Activated T-cell treated with anti-CD3 and anti-CD28 coated beads for 1 hour (primary cell): Measurements from ENCODE around the gene ZBTB44.

Experiments
- DNase-seq: peaks from one replicate; pipeline ENCODE4 v3.0.0-alpha.2; 2020; ENCODE audit warnings: low read depth

Gene ZBTB44

DNA sequence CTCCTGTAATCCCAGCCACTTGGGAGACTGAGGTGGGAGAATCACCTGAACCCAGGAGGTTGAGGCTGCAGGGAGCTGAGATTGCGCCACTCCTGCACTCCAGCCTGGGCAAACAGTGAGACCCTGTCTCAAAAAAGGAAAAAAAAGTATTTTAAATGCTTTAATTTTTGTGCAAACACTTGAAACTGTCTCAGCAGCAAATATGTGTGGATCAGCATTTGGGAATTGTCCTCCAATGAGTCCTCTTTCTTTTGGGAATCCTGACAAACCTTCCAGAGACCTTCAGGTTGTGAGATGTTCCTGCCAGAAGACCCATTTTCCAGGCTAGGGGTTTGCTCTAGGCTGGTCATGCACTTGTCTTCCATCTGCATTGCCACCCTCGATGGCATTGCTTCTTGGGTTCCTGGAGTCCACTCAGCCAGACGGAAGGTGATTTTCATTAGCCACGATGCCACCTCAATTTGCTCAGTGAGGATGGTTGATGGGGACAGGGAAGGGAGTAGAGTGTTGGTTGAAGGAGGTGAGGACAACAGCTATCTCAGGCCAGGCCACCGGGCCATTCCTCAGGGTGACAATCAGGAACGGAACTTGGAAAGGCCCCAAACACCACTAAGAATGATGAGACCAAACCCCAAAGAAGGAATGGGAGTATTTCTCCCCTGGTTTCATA, 99.7 kb downstream of the ZBTB44 start:
- no peak for DNase-seq

GRCh38 chr11:130213979-130214281, 100.8 kb downstream of the ZBTB44 start:
- DNase-seq: no peak

GRCh38 chr11:130213143-130213978, 101.4 kb downstream of the ZBTB44 start:
- peak; percentile 71 for DNase-seq

DNA sequence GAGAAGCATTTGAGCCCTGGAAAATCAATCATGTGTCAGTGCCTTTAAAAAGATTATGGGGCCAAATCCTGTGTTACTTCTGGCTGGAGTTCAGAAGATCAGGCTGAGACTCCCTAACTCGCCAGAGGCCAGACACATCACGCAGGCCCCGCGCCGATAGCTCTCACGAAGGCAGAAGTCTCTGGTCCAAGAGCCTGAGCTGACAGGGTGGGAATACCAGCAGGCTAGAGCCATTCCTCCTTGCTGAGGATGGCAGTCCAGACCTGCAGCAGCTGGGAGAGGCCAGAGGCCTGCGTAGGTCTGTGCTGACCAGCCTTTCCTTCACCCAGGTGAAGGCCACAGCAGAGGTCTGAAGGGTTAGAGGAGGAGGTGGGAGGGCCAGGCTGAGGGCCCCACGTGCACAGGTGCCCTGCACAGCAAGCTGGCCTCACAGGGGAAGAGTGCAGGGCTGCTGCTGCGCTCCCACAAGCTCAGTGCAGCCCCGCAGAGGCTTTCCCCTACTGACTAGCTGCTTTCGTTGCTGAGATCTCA, 102.2 kb downstream of the ZBTB44 start:
- no peak for DNase-seq

DNA sequence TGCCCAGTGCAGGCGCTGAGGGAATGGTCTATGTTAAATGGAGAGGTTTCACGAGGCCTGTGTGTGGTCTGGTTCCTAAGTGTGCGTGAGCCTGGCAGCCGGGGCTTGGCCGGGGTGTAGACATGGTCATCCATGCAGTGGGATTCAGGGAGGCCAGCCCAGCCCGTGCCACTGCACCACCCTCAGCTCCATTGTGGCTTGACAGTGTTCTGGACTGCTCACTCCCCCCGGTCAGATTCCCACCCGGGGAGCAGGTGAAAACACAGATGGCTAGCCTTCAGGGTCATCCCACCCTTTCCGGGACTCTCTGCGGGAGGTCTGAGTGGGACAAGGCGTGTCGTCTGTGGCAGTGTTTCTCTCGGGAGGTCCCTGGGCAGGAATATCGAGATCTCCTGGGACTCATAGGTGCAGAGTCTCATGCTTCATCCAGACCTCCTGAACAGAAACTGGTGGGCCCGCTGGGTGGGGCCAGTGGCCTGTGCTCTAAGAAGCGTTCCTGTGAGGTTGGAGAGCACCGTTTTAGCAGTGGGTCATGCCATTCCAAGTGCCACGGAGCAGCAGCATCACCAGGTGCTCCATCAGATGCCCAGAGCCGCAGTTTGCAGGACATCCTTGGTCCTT, 102.8 kb downstream of the ZBTB44 start:
- no peak for DNase-seq

GRCh38 chr11:130211144-130211543, 103.6 kb downstream of the ZBTB44 start:
- DNase-seq: no peak

GRCh38 chr11:130209954-130210854, 104.5 kb downstream of the ZBTB44 start:
- no peak for DNase-seq

DNA sequence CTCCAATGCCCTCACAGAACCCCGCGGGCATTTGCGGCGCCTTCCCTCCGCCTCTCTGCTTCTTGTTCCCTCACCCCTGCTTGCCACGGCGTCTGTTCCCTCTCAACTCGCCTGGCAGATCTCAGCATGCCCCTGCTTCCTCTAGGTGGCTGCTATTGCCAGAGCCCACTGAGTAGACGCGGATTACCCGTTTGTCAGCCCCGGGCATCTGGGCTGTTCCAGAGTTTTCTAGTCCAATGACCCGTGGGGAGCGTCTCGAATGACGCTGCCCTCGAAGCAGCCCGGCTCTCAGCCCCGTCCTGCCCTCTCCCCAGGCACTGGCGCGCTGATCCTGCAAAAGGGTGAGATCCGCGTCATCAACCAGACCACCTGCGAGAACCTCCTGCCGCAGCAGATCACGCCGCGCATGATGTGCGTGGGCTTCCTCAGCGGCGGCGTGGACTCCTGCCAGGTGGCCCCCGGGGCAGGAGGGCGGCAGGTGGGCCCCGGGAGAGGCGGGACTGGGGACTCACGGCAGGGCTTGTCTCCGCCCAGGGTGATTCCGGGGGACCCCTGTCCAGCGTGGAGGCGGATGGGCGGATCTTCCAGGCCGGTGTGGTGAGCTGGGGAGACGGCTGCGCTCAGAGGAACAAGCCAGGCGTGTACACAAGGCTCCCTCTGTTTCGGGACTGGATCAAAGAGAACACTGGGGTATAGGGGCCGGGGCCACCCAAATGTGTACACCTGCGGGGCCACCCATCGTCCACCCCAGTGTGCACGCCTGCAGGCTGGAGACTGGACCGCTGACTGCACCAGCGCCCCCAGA, 105.4 kb downstream of the ZBTB44 start:
- no peak for DNase-seq

DNA sequence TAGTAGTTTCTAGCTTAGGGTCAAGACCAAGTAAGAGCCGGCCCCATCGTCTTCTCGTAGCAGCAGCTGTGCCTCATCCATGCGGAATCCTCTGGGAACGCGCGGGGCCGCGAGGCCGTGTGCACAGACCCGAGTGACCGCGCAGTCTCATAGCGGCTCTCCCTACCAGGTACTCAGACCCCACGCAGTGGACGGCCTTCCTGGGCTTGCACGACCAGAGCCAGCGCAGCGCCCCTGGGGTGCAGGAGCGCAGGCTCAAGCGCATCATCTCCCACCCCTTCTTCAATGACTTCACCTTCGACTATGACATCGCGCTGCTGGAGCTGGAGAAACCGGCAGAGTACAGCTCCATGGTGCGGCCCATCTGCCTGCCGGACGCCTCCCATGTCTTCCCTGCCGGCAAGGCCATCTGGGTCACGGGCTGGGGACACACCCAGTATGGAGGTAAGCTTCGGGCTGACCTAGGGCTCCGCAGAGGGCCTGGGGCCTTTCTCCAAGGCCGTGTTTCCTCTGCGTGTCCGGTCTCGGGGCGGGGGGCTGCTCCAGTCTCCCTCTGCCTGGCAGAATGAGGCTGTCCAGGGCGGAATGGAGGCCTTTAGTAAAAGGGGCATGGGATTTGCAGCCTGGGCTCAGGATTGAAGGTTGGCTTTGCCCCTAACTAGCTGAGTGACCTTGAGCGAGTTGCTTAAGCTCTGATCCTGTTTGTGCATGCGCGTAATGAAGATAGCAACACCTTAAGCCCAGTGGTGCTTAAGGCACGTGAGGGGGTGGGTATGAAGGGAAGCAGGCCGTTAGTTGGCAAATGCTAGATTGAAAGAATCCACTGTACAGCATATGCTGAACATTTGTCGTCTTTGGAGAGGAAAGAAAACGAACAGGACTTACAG, 106.2 kb downstream of the ZBTB44 start:
- no peak for DNase-seq

DNA sequence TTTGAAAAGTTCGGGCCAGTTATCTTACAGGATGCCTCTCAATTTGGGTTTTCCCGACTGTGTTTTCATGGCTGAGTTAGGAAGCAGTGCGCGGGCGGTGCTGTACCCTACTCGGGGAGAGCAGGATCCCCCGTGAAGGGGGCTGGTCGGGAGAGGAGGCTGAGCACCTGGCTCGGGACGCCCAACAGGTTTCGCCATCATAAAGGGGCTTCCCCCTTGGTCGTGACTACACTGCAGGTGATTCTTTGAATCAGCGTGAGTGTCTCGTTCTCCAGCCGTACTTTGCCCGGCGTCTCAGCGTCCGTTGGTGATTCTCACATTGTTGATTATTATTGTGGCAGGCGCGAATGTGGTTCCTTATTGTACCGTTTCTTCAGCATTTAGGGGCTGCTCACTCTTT, 108.6 kb downstream of the ZBTB44 start:
- DNase-seq: no peak

- no peak for DNase-seq
Measured at GRCh38 chr11:130204703-130205095, 110.0 kb downstream of the ZBTB44 start.

GRCh38 chr11:130203766-130204702, 110.7 kb downstream of the ZBTB44 start:
- DNase-seq: no peak

- DNase-seq: no peak
Measured at GRCh38 chr11:130202818-130203689, 111.7 kb downstream of the ZBTB44 start.

- DNase-seq: no peak
Measured at GRCh38 chr11:130202009-130202817, 112.5 kb downstream of the ZBTB44 start.

GRCh38 chr11:130201026-130201425, 113.7 kb downstream of the ZBTB44 start:
- no peak for DNase-seq

DNA sequence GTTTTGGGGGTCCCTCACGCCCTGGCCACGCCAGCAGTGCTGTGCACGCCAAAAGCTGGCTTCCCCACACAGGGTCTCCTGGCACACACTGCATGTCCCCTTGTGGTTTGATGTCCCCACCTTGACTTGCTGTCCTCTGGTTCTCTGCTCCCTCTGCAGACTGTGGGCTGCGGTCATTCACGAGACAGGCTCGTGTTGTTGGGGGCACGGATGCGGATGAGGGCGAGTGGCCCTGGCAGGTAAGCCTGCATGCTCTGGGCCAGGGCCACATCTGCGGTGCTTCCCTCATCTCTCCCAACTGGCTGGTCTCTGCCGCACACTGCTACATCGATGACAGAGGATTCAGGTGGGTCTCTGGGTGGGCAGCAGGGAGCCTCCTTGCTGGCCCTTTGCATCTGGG, 114.9 kb downstream of the ZBTB44 start:
- no peak for DNase-seq

DNA sequence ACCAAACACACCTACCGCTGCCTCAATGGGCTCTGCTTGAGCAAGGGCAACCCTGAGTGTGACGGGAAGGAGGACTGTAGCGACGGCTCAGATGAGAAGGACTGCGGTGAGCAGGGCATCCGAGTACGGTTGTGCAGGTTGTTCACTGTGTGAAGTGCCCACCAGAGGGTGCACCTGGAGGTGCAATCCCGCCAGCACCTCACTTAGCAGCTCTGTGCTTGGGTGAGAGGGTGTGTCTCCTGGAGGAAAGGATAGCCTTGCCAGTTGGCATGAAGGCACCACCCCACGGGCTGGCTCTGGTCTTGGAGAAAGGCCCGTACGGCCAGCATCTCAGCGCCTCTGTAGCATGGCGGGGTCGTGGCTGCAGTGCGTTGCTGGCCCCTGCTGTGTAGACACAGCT, 115.8 kb downstream of the ZBTB44 start:
- DNase-seq: no peak
